Activated CD8-positive, alpha-beta T cell treated with anti-CD3 and anti-CD28 coated beads for 36 hours (primary cell): Measurements from ENCODE around the gene SEZ6L. TPM values are rescaled to one million over a fixed set of nuclear protein-coding genes. Genes with fewer than 3 reads are reported as not detected.

ENCODE experiments used
- ATAC-seq: fragments of 200-7000 bp; cut with Tn5 transposase; one replicate; pipeline ENCODE4 v1.10.0; 2021; ENCODE audit warnings: mild to moderate bottlenecking, moderate library complexity
- CTCF ChIA-PET: fragments of 350-600 bp; sonication (Branson Sonifier 250); formaldehyde crosslinking; loops from one replicate; lab custom pipeline; 2021; ENCODE audit warnings: antibody characterized with exemption; lab: Charles Lee
- POLR2A ChIA-PET: fragments of 350-600 bp; sonication (Branson Sonifier 250); formaldehyde crosslinking; loops from one replicate; lab custom pipeline; 2021; ENCODE audit warnings: antibody characterized with exemption; lab: Charles Lee
- DNase-seq: peaks from one replicate; pipeline ENCODE4 v3.0.0-alpha.2; 2020
- H3K27ac Mint-ChIP-seq: one replicate; pipeline ENCODE4 v1.8.0; 2021; ENCODE audit warnings: mild to moderate bottlenecking, mixed read lengths
- H3K27me3 Mint-ChIP-seq: one replicate; pipeline ENCODE4 v1.8.0; 2021; ENCODE audit warnings: mixed read lengths
- H3K36me3 Mint-ChIP-seq: one replicate; pipeline ENCODE4 v1.8.0; 2021; ENCODE audit warnings: low read depth, mixed read lengths
- H3K4me1 Mint-ChIP-seq: one replicate; pipeline ENCODE4 v1.8.0; 2021; ENCODE audit warnings: low read depth, mixed read lengths
- H3K4me3 Mint-ChIP-seq: one replicate; pipeline ENCODE4 v1.8.0; 2021; ENCODE audit warnings: mild to moderate bottlenecking, moderate library complexity, mixed read lengths
- H3K9me3 Mint-ChIP-seq: one replicate; pipeline ENCODE4 v1.8.0; 2021; ENCODE audit warnings: mixed read lengths
- intact Hi-C: fragments of 100-400 bp; cut with micrococcal nuclease; formaldehyde crosslinking; loops from one replicate; pipeline ENCODE4 v1.10.0; 2022
- total RNA-seq, 2 experiments: library from RNA; stranded (reverse); gene quantifications; one replicate each; pipeline ENCODE4 v1.2.3, GENCODE V29; 2021
- TF ChIP-seq, protein P1 (sequence below): fragments of 200-600 bp; IDR thresholded peaks from one replicate; pipeline ENCODE4 v1.8.0; 2022; ENCODE audit warnings: antibody characterized with exemption, mild to moderate bottlenecking

Gene SEZ6L
- total RNA-seq, 2 experiments from 2014 or later, result not detected

DNA sequence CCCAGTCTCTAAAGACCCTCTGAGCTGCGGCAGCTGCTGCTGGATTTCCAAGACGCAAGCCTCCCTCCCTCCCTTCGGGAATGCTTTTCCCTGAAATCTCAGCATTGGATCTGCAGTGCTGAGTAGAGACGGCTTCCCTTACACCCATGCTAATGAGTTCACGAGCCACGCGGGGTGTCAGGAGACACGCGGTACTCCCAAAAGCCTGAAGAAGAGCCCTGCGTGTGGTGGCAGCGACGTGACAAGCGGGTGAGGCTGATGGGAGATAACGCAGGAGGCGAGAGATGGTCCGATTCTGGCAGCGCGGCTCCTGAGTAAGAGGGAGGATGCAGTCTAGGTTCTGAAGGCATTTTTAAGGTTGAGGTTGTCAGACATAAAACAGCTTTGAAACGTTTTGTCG is 185.4 kb downstream of the SEZ6L start:
- POLR2A ChIA-PET, result interaction anchor here (1.1 kb wide), 1 partner anchor 12 kb away, joined by 3 read pairs; no protein-coding TSS in a partner anchor
- intact Hi-C loops, result no loop called here
- TF ChIP-seq, protein P1, sequence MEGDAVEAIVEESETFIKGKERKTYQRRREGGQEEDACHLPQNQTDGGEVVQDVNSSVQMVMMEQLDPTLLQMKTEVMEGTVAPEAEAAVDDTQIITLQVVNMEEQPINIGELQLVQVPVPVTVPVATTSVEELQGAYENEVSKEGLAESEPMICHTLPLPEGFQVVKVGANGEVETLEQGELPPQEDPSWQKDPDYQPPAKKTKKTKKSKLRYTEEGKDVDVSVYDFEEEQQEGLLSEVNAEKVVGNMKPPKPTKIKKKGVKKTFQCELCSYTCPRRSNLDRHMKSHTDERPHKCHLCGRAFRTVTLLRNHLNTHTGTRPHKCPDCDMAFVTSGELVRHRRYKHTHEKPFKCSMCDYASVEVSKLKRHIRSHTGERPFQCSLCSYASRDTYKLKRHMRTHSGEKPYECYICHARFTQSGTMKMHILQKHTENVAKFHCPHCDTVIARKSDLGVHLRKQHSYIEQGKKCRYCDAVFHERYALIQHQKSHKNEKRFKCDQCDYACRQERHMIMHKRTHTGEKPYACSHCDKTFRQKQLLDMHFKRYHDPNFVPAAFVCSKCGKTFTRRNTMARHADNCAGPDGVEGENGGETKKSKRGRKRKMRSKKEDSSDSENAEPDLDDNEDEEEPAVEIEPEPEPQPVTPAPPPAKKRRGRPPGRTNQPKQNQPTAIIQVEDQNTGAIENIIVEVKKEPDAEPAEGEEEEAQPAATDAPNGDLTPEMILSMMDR, result no peak
- peaks cover 5% of the 10 kb centered on the region for H3K27me3 Mint-ChIP-seq
- DNase-seq, result no peak
- H3K9me3 Mint-ChIP-seq, result no peaks in the 10 kb centered on the region
- ATAC-seq, result no peak
- no peaks in the 10 kb centered on the region for H3K36me3 Mint-ChIP-seq
- no peak overlapping the region for H3K27ac Mint-ChIP-seq
- no peak overlapping the region for H3K4me3 Mint-ChIP-seq
- H3K4me1 Mint-ChIP-seq, result no peaks in the 10 kb centered on the region
- CTCF ChIA-PET, result interaction anchor here (1.1 to 1.8 kb wide), 5 partner anchors 10 to 182 kb away, joined by 3 to 6 read pairs (median 4); no protein-coding TSS in a partner anchor

DNA sequence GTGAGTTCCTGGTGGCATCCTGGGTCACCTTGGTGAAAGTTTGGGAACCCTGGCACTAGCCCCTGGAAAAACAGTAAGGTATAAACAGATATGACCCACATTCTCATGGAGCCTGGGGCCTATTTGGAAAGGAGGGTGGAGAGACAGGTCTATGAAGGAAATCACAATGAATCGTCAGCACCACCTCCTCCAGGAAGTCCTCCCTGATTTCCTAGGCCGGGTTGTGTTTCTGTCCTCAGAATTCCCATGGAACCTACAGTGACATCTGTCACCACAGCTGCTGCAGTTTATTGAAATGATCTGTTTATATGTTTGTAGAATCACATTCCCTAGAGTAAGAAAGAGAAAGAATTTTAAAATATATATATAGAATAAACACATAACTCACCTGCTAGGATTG is 188.0 kb downstream of the SEZ6L start:
- Mint-ChIP-seq H3K4me1 (peaks cover 3% of the 10 kb centered on the region), H3K27ac (no peak overlapping the region), H3K4me3 (no peak overlapping the region), H3K27me3 (peaks cover 9% of the 10 kb centered on the region), H3K9me3 (no peaks in the 10 kb centered on the region), H3K36me3 (no peaks in the 10 kb centered on the region)
- intact Hi-C loops, result no loop called here
- ChIA-PET CTCF (interaction anchor here (1.0 kb wide), 1 partner anchor 10 kb away, joined by 5 read pairs; no protein-coding TSS in a partner anchor), POLR2A (no interaction called here)
- no peak for DNase-seq
- ATAC-seq, result no peak
- TF ChIP-seq, protein P1, result no peak

DNA sequence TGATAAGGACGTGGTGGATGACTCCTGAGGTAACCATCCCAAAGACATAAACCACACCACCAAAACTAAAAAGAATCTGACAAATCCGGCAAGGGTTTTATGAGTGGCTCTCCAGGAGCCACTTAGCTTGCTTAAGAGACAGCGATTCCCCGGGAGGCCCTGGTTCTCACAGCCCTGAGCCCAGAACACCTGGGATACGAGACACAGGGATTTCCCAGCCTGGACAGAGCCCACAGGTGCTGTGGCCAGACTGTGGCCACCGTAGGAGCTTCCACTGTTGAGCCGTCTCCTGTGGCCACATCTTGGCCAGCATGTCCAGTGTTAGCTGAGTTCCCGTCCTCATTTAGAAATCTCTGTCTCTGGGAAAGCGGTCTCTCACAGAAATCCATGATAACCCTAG is 188.6 kb downstream of the SEZ6L start:
- Mint-ChIP-seq H3K4me3 (no peak overlapping the region), H3K9me3 (no peaks in the 10 kb centered on the region), H3K4me1 (peaks cover 3% of the 10 kb centered on the region), H3K27me3 (peaks cover 14% of the 10 kb centered on the region), H3K36me3 (no peaks in the 10 kb centered on the region), H3K27ac (no peak overlapping the region)
- intact Hi-C loops, result no loop called here
- no peak for ATAC-seq
- POLR2A ChIA-PET, result no interaction called here
- no peak for DNase-seq
- CTCF ChIA-PET, result interaction anchor here (1.0 to 1.5 kb wide), 2 partner anchors 9 to 22 kb away, joined by 3 to 5 read pairs; no protein-coding TSS in a partner anchor
- TF ChIP-seq, protein P1, result no peak

DNA sequence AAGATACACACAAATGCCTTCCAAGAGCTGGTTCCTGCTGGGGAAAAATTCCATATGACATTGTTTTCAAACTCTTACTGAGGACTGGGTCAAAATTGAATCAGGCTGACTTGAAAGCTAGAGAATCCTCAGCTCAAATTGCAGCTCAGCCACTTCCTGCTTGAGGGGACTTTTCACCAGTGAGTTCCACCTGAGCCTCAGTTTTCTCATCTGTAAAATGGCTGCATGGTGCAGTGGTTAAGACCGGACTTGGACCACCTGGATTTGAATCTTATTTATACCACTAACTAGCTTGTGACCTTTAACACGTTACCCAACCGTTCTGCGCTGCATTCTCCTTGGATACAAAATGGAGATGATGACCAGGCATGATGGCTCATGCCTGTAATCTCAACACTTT is 189.9 kb downstream of the SEZ6L start:
- ChIA-PET POLR2A (no interaction called here), CTCF (interaction anchor here (0.7 to 1.5 kb wide), 2 partner anchors 21 to 24 kb away, joined by 3 to 4 read pairs; no protein-coding TSS in a partner anchor)
- H3K4me1 Mint-ChIP-seq, result peaks cover 3% of the 10 kb centered on the region
- no peaks in the 10 kb centered on the region for H3K9me3 Mint-ChIP-seq
- H3K4me3 Mint-ChIP-seq, result no peak overlapping the region
- H3K27ac Mint-ChIP-seq, result no peak overlapping the region
- H3K36me3 Mint-ChIP-seq, result no peaks in the 10 kb centered on the region
- ATAC-seq (no peak), DNase-seq (no peak)
- TF ChIP-seq, protein P1, result no peak
- peaks cover 10% of the 10 kb centered on the region for H3K27me3 Mint-ChIP-seq
- intact Hi-C loops, result no loop called here

DNA sequence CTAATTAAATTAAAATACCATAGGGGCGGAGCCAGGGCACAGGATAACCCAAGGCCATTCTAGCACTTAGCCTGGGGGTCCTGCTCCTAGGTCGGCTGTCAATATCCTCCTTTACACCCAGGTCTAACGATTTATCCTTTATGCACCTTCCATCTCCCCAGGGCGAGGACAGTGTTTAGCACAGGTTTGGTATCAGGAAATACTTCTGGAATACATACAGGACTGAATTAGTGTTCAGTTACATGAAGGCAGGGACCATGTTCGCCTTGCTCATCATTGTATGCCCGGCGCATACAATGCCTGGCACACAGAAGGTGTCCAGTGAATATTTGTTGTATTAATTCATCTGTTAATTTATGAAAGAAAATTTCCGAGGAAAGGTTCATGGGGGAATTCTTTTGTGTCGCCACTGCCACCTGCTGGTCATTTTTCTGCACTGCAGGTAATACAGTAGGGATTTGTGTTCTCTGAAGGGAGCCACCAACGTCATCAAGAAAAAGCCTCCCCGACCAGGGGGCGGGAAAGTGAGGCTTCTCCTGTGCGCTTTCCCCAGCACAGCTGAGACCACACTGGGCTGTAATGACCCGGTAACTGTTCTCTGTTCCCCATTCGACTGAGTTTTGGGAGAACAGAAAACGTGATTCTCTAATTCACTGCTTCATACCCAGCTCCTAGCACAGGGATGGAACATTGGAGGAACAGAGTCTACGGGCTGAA is 191.1 kb downstream of the SEZ6L start:
- no peak overlapping the region for H3K4me3 Mint-ChIP-seq

More for the DNA sequence above, 191.1 kb downstream of the SEZ6L start:
- intact Hi-C loops, result loop anchor here (10.0 kb wide), 1 partner anchor 304 kb away; no protein-coding TSS in a partner anchor
- H3K9me3 Mint-ChIP-seq, result no peaks in the 10 kb centered on the region
- peaks cover 9% of the 10 kb centered on the region for H3K27me3 Mint-ChIP-seq
- peak; percentile 64 for ATAC-seq
- CTCF ChIA-PET, result interaction anchor here (0.6 to 1.6 kb wide), 11 partner anchors 10 to 1167 kb away, joined by 3 to 6 read pairs (median 3); no protein-coding TSS in a partner anchor
- DNase-seq, result peak; percentile 80
- TF ChIP-seq, protein P1, result peak; percentile 100
- H3K27ac Mint-ChIP-seq, result no peak overlapping the region
- POLR2A ChIA-PET, result interaction anchor here (1.5 kb wide), 1 partner anchor 11 kb away, joined by 6 read pairs; no protein-coding TSS in a partner anchor
- H3K36me3 Mint-ChIP-seq, result no peaks in the 10 kb centered on the region
- H3K4me1 Mint-ChIP-seq, result peaks cover 3% of the 10 kb centered on the region
